Left ventricle myocardium inferior (tissue), 1 donor: ENCODE measurements around the gene ST8SIA5. TPM values are rescaled to one million over a fixed set of nuclear protein-coding genes. Genes with fewer than 3 reads are reported as not detected.

Experiments
- DNase-seq: peaks from one replicate; pipeline ENCODE4 v3.0.0-alpha.2; 2020
- H3K27ac ChIP-seq: fragments of 200-600 bp; replicated peaks from 2 replicates; pipeline ENCODE4 v1.8.0; 2021
- H3K27me3 ChIP-seq: fragments of 200-600 bp; 2 replicates; pipeline ENCODE4 v1.8.0; 2021; ENCODE audit warnings: low read depth
- H3K36me3 ChIP-seq: fragments of 200-600 bp; 2 replicates; pipeline ENCODE4 v1.8.0; 2021
- H3K4me1 ChIP-seq: fragments of 200-600 bp; 2 replicates; pipeline ENCODE4 v1.8.0; 2021
- H3K4me3 ChIP-seq: fragments of 200-600 bp; 2 replicates; pipeline ENCODE4 v1.8.0; 2021; ENCODE audit warnings: mild to moderate bottlenecking, moderate library complexity
- H3K9me3 ChIP-seq: fragments of 200-600 bp; replicated peaks from 2 replicates; pipeline ENCODE4 v1.8.0; 2021
- CTCF ChIP-seq: fragments of 200-600 bp; IDR thresholded peaks from 2 replicates; pipeline ENCODE4 v1.8.0; 2021; ENCODE audit warnings: antibody characterized with exemption, mild to moderate bottlenecking, borderline replicate concordance
- intact Hi-C: fragments of 100-400 bp; cut with micrococcal nuclease; formaldehyde crosslinking; loops from one replicate; pipeline ENCODE4 v1.11.0; 2022
- total RNA-seq: library from RNA; stranded (reverse); fragmentation: NEBNext Ultra II Directional; extraction: Animal tissue kit (Norgen Biotek cat#: 25700); gene quantifications from one replicate; pipeline ENCODE4 v1.2.1, GENCODE V29; 2021
- donor health status: DM: no; HTN: yes; CAD: no; lungs with severe emphysema.

Gene ST8SIA5
- total RNA-seq, 1 donor from 2014 or later: 6.2 TPM

GRCh38 chr18:46678785-46679399, 78.0 kb downstream of the ST8SIA5 start:
- peaks cover 9% of the 10 kb centered on the region for H3K4me1 ChIP-seq
- intact Hi-C loops: no loop called here
- no peak for DNase-seq
- H3K27ac ChIP-seq: no peak overlapping the region
- no peaks in the 10 kb centered on the region for H3K9me3 ChIP-seq
- peaks cover 4% of the 10 kb centered on the region for H3K27me3 ChIP-seq
- no peak for TF ChIP-seq CTCF
- no peaks in the 10 kb centered on the region for H3K36me3 ChIP-seq
- no peak overlapping the region for H3K4me3 ChIP-seq

GRCh38 chr18:46678041-46678440, 78.8 kb downstream of the ST8SIA5 start:
- no peak for DNase-seq
- H3K4me1 ChIP-seq: peaks cover 9% of the 10 kb centered on the region
- TF ChIP-seq CTCF: peak; percentile 1
- H3K9me3 ChIP-seq: no peaks in the 10 kb centered on the region
- no peaks in the 10 kb centered on the region for H3K36me3 ChIP-seq
- peaks cover 4% of the 10 kb centered on the region for H3K27me3 ChIP-seq
- H3K4me3 ChIP-seq: no peak overlapping the region
- intact Hi-C loops: no loop called here
- H3K27ac ChIP-seq: no peak overlapping the region

GRCh38 chr18:46677611-46678010, 79.2 kb downstream of the ST8SIA5 start:
- no peak for DNase-seq
- no peaks in the 10 kb centered on the region for H3K9me3 ChIP-seq
- no peaks in the 10 kb centered on the region for H3K36me3 ChIP-seq
- intact Hi-C loops: no loop called here
- H3K27ac ChIP-seq: no peak overlapping the region
- peaks cover 9% of the 10 kb centered on the region for H3K4me1 ChIP-seq
- no peak overlapping the region for H3K4me3 ChIP-seq
- peak; percentile 46 for TF ChIP-seq CTCF
- H3K27me3 ChIP-seq: peaks cover 4% of the 10 kb centered on the region

- TF ChIP-seq CTCF: no peak
- no peaks in the 10 kb centered on the region for H3K9me3 ChIP-seq
- peaks cover 9% of the 10 kb centered on the region for H3K4me1 ChIP-seq
- H3K4me3 ChIP-seq: no peak overlapping the region
- no peak for DNase-seq
- intact Hi-C loops: no loop called here
- H3K36me3 ChIP-seq: no peaks in the 10 kb centered on the region
- no peak overlapping the region for H3K27ac ChIP-seq
- H3K27me3 ChIP-seq: peaks cover 4% of the 10 kb centered on the region
Observed at GRCh38 chr18:46676182-46676835, 80.5 kb downstream of the ST8SIA5 start.

- H3K27ac ChIP-seq: no peak overlapping the region
- no peak for DNase-seq
- intact Hi-C loops: no loop called here
- no peaks in the 10 kb centered on the region for H3K9me3 ChIP-seq
- H3K27me3 ChIP-seq: peaks cover 4% of the 10 kb centered on the region
- H3K4me3 ChIP-seq: no peak overlapping the region
- no peaks in the 10 kb centered on the region for H3K36me3 ChIP-seq
- no peak for TF ChIP-seq CTCF
- no peaks in the 10 kb centered on the region for H3K4me1 ChIP-seq
Observed at GRCh38 chr18:46675112-46675511, 81.7 kb downstream of the ST8SIA5 start.
